CD4-positive, alpha-beta T cell (primary cell): ENCODE measurements around the gene CD99L2. TPM values are rescaled to one million over a fixed set of nuclear protein-coding genes. Genes with fewer than 3 reads are reported as not detected.

Experiments
- ATAC-seq: fragments of 200-7000 bp; cut with Tn5 transposase; one replicate; pipeline ENCODE4 v1.10.0; 2022; ENCODE audit warnings: mild to moderate bottlenecking; ENCODE audit not compliant: poor library complexity
- CTCF ChIA-PET: fragments of 350-600 bp; sonication (Branson Sonifier 250); formaldehyde crosslinking; loops from one replicate; lab custom pipeline; 2021; ENCODE audit warnings: antibody characterized with exemption, inconsistent platforms; lab: Charles Lee
- POLR2A ChIA-PET: fragments of 350-600 bp; sonication (Branson Sonifier 250); formaldehyde crosslinking; loops from one replicate; lab custom pipeline; 2021; ENCODE audit warnings: antibody characterized with exemption, inconsistent platforms; lab: Charles Lee
- DNase-seq, 14 experiments: peaks; one replicate each; pipeline ENCODE4 v3.0.0-alpha.2; 2013 to 2020; ENCODE audit warnings: mixed read lengths in 2 of 14
- H3K27ac ChIP-seq, 2 donors: one replicate each; pipeline versions ENCODE4 v1.5.1 to v1.7.0; 2013; ENCODE audit warnings: low read length in 2 of 2, low read depth in 1 of 2, mild to moderate bottlenecking in 1 of 2
- H3K27me3 ChIP-seq, 2 experiments: 1 replicate in 1 of 2; 2 replicates in 1 of 2; pipeline versions ENCODE4 v1.6.1 to v1.7.0; 2013; ENCODE audit warnings: low read length in 2 of 2, control low read depth in 1 of 2, mild to moderate bottlenecking in 1 of 2, moderate library complexity in 1 of 2; ENCODE audit not compliant: insufficient read depth in 2 of 2, control insufficient read depth in 1 of 2
- H3K36me3 ChIP-seq: one replicate; pipeline ENCODE4 v1.6.1; 2013; ENCODE audit warnings: low read length, control low read depth; ENCODE audit not compliant: insufficient read depth
- H3K4me1 ChIP-seq: one replicate; pipeline ENCODE4 v1.6.1; 2013; ENCODE audit warnings: low read length, control low read depth; ENCODE audit not compliant: insufficient read depth
- H3K4me3 ChIP-seq: one replicate; pipeline ENCODE4 v1.5.1; 2013; ENCODE audit warnings: mild to moderate bottlenecking, low read length, moderate library complexity
- H3K9me3 ChIP-seq, 2 experiments: 1 replicate in 1 of 2; 2 replicates in 1 of 2; pipeline versions ENCODE4 v1.6.1 to v1.7.0; 2013; ENCODE audit warnings: low read length in 2 of 2, mild to moderate bottlenecking in 2 of 2, control low read depth in 1 of 2, moderate library complexity in 1 of 2; ENCODE audit not compliant: control insufficient read depth in 1 of 2, insufficient read depth in 1 of 2
- H3K27ac Mint-ChIP-seq: one replicate; pipeline ENCODE4 v1.8.0; 2020; ENCODE audit warnings: mixed read lengths
- H3K27me3 Mint-ChIP-seq: one replicate; pipeline ENCODE4 v1.8.0; 2021; ENCODE audit warnings: mixed read lengths
- H3K36me3 Mint-ChIP-seq: one replicate; pipeline ENCODE4 v1.8.0; 2021; ENCODE audit warnings: low read depth, mixed read lengths
- H3K4me1 Mint-ChIP-seq: one replicate; pipeline ENCODE4 v1.8.0; 2021; ENCODE audit warnings: low read depth, mixed read lengths
- H3K4me3 Mint-ChIP-seq: one replicate; pipeline ENCODE4 v1.8.0; 2020; ENCODE audit warnings: mild to moderate bottlenecking, mixed read lengths
- H3K9me3 Mint-ChIP-seq: one replicate; pipeline ENCODE4 v1.8.0; 2020; ENCODE audit warnings: mixed read lengths
- intact Hi-C, 2 experiments: fragments of 100-400 bp; cut with DNase I in 1 of 2; cut with micrococcal nuclease in 1 of 2; formaldehyde crosslinking; loops; one replicate each; pipeline versions ENCODE4 v1.15.1 to v1.9.0; 2023 to 2025; cut with DNase I, micrococcal nuclease
- total RNA-seq, 174 experiments: library from RNA in 2 of 174; stranded (reverse) in 2 of 174; gene quantifications; one replicate each; pipeline ENCODE4 v1.2.3 and lab custom pipeline; 2021 to 2026
- TF ChIP-seq, protein P1 (sequence below): fragments of 200-600 bp; IDR thresholded peaks from one replicate; pipeline ENCODE4 v1.8.0; 2022; ENCODE audit warnings: antibody characterized with exemption, mild to moderate bottlenecking

Gene CD99L2
- total RNA-seq, 2 experiments from 2014 or later = 5.3 to 6.5 TPM

DNA sequence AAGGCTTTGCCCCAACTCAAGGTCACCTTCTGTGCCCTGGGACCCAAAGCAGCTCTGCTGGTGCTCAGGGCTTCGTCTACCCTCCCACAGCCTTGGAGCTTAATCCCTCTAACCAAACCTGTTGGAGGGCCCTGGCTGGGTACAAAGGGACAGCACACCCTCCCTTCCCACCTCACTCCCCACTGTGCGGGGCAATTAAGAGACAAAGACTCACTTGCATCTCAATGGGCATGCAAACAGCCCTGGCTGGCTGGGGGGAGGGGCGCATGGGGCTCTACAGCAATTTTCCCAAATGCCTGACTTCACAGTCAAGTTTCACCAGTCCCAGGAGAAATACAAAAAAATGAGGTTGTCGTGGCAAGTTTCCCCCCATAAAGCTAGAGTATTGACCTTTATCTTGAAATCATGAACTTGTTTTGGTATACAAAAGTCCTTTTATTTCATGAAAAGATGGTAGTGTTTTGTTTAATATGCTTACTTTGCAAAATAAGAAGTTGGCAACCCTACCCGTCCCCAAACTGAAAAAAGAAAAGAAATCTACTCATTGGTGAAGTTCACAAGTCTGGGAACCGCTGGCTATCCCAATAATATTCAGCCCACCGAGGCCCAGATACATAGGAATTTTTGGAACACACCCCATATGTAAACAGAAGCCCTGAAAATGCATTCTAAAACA lies 4.1 kb upstream of the CD99L2 start:
- TF ChIP-seq, protein P1, sequence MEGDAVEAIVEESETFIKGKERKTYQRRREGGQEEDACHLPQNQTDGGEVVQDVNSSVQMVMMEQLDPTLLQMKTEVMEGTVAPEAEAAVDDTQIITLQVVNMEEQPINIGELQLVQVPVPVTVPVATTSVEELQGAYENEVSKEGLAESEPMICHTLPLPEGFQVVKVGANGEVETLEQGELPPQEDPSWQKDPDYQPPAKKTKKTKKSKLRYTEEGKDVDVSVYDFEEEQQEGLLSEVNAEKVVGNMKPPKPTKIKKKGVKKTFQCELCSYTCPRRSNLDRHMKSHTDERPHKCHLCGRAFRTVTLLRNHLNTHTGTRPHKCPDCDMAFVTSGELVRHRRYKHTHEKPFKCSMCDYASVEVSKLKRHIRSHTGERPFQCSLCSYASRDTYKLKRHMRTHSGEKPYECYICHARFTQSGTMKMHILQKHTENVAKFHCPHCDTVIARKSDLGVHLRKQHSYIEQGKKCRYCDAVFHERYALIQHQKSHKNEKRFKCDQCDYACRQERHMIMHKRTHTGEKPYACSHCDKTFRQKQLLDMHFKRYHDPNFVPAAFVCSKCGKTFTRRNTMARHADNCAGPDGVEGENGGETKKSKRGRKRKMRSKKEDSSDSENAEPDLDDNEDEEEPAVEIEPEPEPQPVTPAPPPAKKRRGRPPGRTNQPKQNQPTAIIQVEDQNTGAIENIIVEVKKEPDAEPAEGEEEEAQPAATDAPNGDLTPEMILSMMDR = no peak
- intact Hi-C loops = loop anchor here in 1 of 2 experiments (2.0 kb wide), 1 partner anchor 78 kb away; no protein-coding TSS in a partner anchor
- no peaks in the 10 kb centered on the region for H3K36me3 ChIP-seq
- no peaks in the 10 kb centered on the region for H3K36me3 Mint-ChIP-seq
- ATAC-seq = no peak
- H3K27me3 ChIP-seq = no peaks in the 10 kb centered on the region
- H3K27me3 Mint-ChIP-seq = no peaks in the 10 kb centered on the region
- no peak for DNase-seq
- H3K9me3 ChIP-seq = no peaks in the 10 kb centered on the region
- H3K4me3 Mint-ChIP-seq = no peak overlapping the region
- no peak overlapping the region for H3K27ac Mint-ChIP-seq
- H3K4me1 Mint-ChIP-seq = peaks cover 9% of the 10 kb centered on the region
- no peak overlapping the region for H3K4me3 ChIP-seq
- H3K9me3 Mint-ChIP-seq = no peaks in the 10 kb centered on the region
- ChIA-PET POLR2A (no interaction called here), CTCF (no interaction called here)
- H3K4me1 ChIP-seq = peaks cover 7% of the 10 kb centered on the region
- H3K27ac ChIP-seq = no peak overlapping the region

DNA sequence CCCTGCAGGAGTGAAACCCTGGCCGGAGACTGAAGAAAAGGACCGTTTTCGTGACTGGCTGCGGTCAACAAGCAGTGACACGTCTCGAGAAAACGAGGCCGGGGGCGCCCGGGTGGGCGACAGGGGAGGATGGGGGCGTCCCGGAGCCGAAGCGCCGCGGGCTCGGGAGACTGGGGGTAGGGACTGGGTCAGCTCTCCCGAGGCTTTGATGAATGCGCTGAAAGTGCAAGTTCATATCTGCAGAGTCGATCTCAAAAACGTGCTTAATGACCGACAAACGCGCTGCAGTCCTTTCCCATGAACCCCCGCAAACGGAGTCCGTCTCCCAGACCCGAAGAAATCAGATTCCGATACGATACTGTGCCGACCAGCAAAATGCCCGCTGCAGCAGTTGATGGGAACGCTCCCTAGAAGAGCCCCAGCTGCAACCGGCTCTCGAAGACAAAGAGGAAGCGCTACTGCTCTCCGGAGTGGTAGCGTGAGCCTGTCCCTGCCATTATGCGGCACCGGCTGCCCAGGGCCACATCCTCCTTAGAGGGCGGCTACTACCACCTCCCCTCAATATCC lies 806 bp upstream of the CD99L2 start:
- Mint-ChIP-seq H3K36me3 (no peaks in the 10 kb centered on the region), H3K27ac (peak overlapping the region; percentile 28), H3K4me3 (peak overlapping the region; percentile 96), H3K9me3 (no peaks in the 10 kb centered on the region), H3K27me3 (no peaks in the 10 kb centered on the region), H3K4me1 (peaks cover 15% of the 10 kb centered on the region)
- no peak overlapping the region for H3K27ac ChIP-seq
- no peaks in the 10 kb centered on the region for H3K27me3 ChIP-seq
- ATAC-seq (no peak), DNase-seq (peak in 13 of 14 experiments; percentile 1 to 62 (median 17))
- no peaks in the 10 kb centered on the region for H3K36me3 ChIP-seq
- ChIA-PET POLR2A (no interaction called here), CTCF (no interaction called here)
- peak overlapping the region; percentile 79 for H3K4me3 ChIP-seq
- H3K4me1 ChIP-seq = peaks cover 12% of the 10 kb centered on the region
- TF ChIP-seq, protein P1 = no peak
- H3K9me3 ChIP-seq = no peaks in the 10 kb centered on the region
- intact Hi-C loops = loop anchor here (2.0 to 10.0 kb wide), 4 partner anchors 86 to 524 kb away; partner anchors contain the start of genes HMGB3 (in 1 of the 2), MTM1 (in 1 of the 2) and VMA21 (in 1 of the 2)

DNA sequence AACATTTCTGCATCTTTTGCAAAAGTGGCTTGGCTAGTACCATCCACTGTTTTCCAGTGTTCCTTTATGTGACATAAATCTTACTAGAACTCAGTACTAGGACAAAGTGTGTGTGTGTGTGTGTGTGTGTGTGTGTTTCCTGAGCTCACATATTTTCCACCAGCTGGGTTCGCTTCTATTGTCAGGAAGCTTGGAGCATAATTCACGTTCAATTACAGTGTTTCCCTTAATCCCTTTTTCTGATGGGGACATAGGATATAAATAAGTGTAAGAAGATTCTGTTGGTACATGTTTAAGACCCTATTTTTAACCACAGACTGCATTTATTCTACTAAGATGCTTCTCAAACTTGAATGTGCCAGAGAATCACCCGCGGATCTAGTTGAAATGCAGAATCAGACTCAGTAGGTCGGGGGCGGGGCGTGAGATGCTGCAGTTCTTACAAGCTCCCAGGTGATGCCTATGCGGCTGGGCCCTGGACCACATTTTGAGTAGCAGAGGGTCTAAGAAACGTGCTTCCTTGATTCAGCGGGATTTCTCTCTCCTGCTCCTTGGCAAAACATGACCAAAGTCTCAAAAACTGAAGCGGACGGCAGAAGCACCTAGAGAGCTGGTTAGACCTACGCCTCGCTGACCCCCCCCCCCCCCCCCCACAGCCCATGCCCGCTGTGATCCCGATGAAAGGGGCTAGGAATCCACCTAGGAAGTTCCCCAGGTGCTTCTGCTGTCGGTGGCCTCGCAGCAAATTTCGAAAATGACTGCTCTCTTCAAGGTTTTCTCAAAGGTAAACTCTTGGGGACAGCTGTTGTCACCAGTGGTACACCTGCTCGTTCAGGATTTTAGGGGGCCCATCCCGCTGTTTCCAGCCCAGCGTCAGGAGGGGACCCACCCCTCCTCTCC lies 797 bp downstream of the CD99L2 start:
- POLR2A ChIA-PET = interaction anchor here (0.6 kb wide), 1 partner anchor 205 kb away, joined by 3 read pairs; the partner anchor contains the start of gene MTMR1
- DNase-seq (peak; percentile 8 to 67 (median 34)), ATAC-seq (peak; percentile 24)
- Histone ChIP-seq H3K4me1 (peaks cover 12% of the 10 kb centered on the region), H3K27ac (no peak overlapping the region), H3K36me3 (no peaks in the 10 kb centered on the region), H3K9me3 (no peaks in the 10 kb centered on the region), H3K4me3 (peak overlapping the region; percentile 61), H3K27me3 (no peaks in the 10 kb centered on the region)
- H3K36me3 Mint-ChIP-seq = no peaks in the 10 kb centered on the region
- H3K4me3 Mint-ChIP-seq = peak overlapping the region; percentile 86
- peak overlapping the region; percentile 76 for H3K27ac Mint-ChIP-seq
- TF ChIP-seq, protein P1 = no peak
- peaks cover 15% of the 10 kb centered on the region for H3K4me1 Mint-ChIP-seq
- intact Hi-C loops = loop anchor here (2.0 to 10.0 kb wide), 4 partner anchors 87 to 523 kb away; partner anchors contain the start of genes HMGB3 (in 1 of the 2), MTM1 (in 1 of the 2) and VMA21 (in 1 of the 2)
- H3K27me3 Mint-ChIP-seq = no peaks in the 10 kb centered on the region
- H3K9me3 Mint-ChIP-seq = no peaks in the 10 kb centered on the region
- CTCF ChIA-PET = no interaction called here
